Hepatocyte (in vitro differentiated cells): ENCODE data around the gene COQ10A.

Experiments
- CTCF ChIP-seq: fragments of 200-600 bp; sonication (generic); IDR thresholded peaks from 2 replicates; pipeline ENCODE4 v1.5.1; 2016; ENCODE audit warnings: antibody characterized with exemption, mild to moderate bottlenecking; ENCODE audit not compliant: poor library complexity
- EZH2 ChIP-seq: fragments of 200-600 bp; sonication (generic); IDR thresholded peaks from 2 replicates; pipeline ENCODE4 v1.6.1; 2016; ENCODE audit warnings: antibody characterized with exemption, mild to moderate bottlenecking, borderline replicate concordance

GRCh38 chr12:56299853-56300643 lies 33.3 kb downstream of the COQ10A start, which contains the start of gene CS:
- TF ChIP-seq EZH2 (no peak), CTCF (no peak)
